Colon (tissue), 2 donors: ENCODE measurements around the gene SOX10.
"Not testable (repeated sequence)": the region's sequence is repeated elsewhere in the genome, so short reads cannot be mapped to it uniquely, and the experiment has no call there.

Experiments
- FAIRE-seq: peaks from 2 replicates; lab custom pipeline; 2012; peaks lifted over from hg19 to GRCh38; lab: Jason Lieb, UNC
- donor health status: control.
- donor health status: control.

The SOX10 gene

GRCh38 chr22:37959231-37959825, 25.0 kb downstream of the SOX10 start:
- FAIRE-seq = no peak

- no peak for FAIRE-seq
Observed at GRCh38 chr22:37957232-37957631, 27.1 kb downstream of the SOX10 start.

- not testable (repeated sequence) for FAIRE-seq
Observed at GRCh38 chr22:37955825-37956397, 28.4 kb downstream of the SOX10 start.

GRCh38 chr22:37954686-37955085, 29.7 kb downstream of the SOX10 start:
- FAIRE-seq = no peak

GRCh38 chr22:37953437-37954179, 30.7 kb downstream of the SOX10 start, which contains the start of the genes C22orf23 and POLR2F:
TSS of gene C22orf23 (minus strand) at chr22:37953601. CDS start at chr22:37953149, 452 bp downstream.
TSS of gene POLR2F (plus strand) at chr22:37953699. CDS start at chr22:37953788, 89 bp downstream.
- FAIRE-seq = no peak

- FAIRE-seq = no peak
Observed at GRCh38 chr22:37953062-37953436, 31.3 kb downstream of the SOX10 start.

GRCh38 chr22:37952629-37953028, 31.7 kb downstream of the SOX10 start:
- not testable (repeated sequence) for FAIRE-seq

- FAIRE-seq = no peak
Observed at GRCh38 chr22:37951305-37951704, 33.0 kb downstream of the SOX10 start.

- not testable (repeated sequence) for FAIRE-seq
Observed at GRCh38 chr22:37947142-37947795, 37.1 kb downstream of the SOX10 start.

GRCh38 chr22:37944423-37944822, 39.9 kb downstream of the SOX10 start:
- not testable (repeated sequence) for FAIRE-seq

- no peak for FAIRE-seq
Observed at GRCh38 chr22:37943825-37944198, 40.5 kb downstream of the SOX10 start.

- FAIRE-seq = no peak
Observed at GRCh38 chr22:37943136-37943824, 41.1 kb downstream of the SOX10 start.

GRCh38 chr22:37942133-37942532, 42.2 kb downstream of the SOX10 start:
- FAIRE-seq = no peak

- no peak for FAIRE-seq
Observed at GRCh38 chr22:37940698-37941376, 43.5 kb downstream of the SOX10 start.

GRCh38 chr22:37933711-37934376, 50.5 kb downstream of the SOX10 start:
- no peak for FAIRE-seq

- FAIRE-seq = no peak
Observed at GRCh38 chr22:37932821-37933578, 51.4 kb downstream of the SOX10 start.

- FAIRE-seq = no peak
Observed at GRCh38 chr22:37932401-37932800, 52.0 kb downstream of the SOX10 start.

GRCh38 chr22:37931893-37932389, 52.4 kb downstream of the SOX10 start:
- FAIRE-seq = no peak

- FAIRE-seq = no peak
Observed at GRCh38 chr22:37930952-37931440, 53.4 kb downstream of the SOX10 start.
